ENCODE results near the gene ADPRHL1.

ADPRHL1 gene

GRCh38 chr13:113432506-113433270, 20.6 kb downstream of the ADPRHL1 start:
- no peak for DNase-seq (ENCODE audit: low read depth)

- DNase-seq (ENCODE audit: low read depth) = no peak
Observed at GRCh38 chr13:113431171-113431570, 22.1 kb downstream of the ADPRHL1 start.

- DNase-seq (ENCODE audit: low read depth) = no peak
Observed at GRCh38 chr13:113430378-113431110, 22.7 kb downstream of the ADPRHL1 start.

GRCh38 chr13:113429608-113429985, 23.7 kb downstream of the ADPRHL1 start:
- no peak for DNase-seq (ENCODE audit: low read depth)

- no peak for DNase-seq (ENCODE audit: low read depth)
Observed at GRCh38 chr13:113428871-113429607, 24.2 kb downstream of the ADPRHL1 start.

- no peak for DNase-seq (ENCODE audit: low read depth)
Observed at GRCh38 chr13:113428469-113428865, 24.8 kb downstream of the ADPRHL1 start.

GRCh38 chr13:113427562-113428468, 25.5 kb downstream of the ADPRHL1 start:
- peak; percentile 61 for DNase-seq (ENCODE audit: low read depth)

- no peak for DNase-seq (ENCODE audit: low read depth)
Observed at GRCh38 chr13:113426591-113426986, 26.7 kb downstream of the ADPRHL1 start.

GRCh38 chr13:113425941-113426590, 27.2 kb downstream of the ADPRHL1 start:
- DNase-seq (ENCODE audit: low read depth) = no peak

- DNase-seq (ENCODE audit: low read depth) = no peak
Observed at GRCh38 chr13:113423520-113424163, 29.6 kb downstream of the ADPRHL1 start.

- DNase-seq (ENCODE audit: low read depth) = no peak
Observed at GRCh38 chr13:113422807-113423519, 30.3 kb downstream of the ADPRHL1 start.

- peak; percentile 46 for DNase-seq (ENCODE audit: low read depth)
Observed at GRCh38 chr13:113421673-113422270, 31.5 kb downstream of the ADPRHL1 start.

- no peak for DNase-seq (ENCODE audit: low read depth)
Observed at GRCh38 chr13:113420833-113421600, 32.3 kb downstream of the ADPRHL1 start.

GRCh38 chr13:113420232-113420631, 33.1 kb downstream of the ADPRHL1 start:
- no peak for DNase-seq (ENCODE audit: low read depth)

- DNase-seq (ENCODE audit: low read depth) = no peak
Observed at GRCh38 chr13:113419531-113420193, 33.6 kb downstream of the ADPRHL1 start.

GRCh38 chr13:113418722-113419049, 34.6 kb downstream of the ADPRHL1 start:
- DNase-seq (ENCODE audit: low read depth) = no peak

- no peak for DNase-seq (ENCODE audit: low read depth)
Observed at GRCh38 chr13:113417836-113418721, 35.2 kb downstream of the ADPRHL1 start.
